ENCODE measurements around the gene STAB1.

STAB1 gene

GRCh38 chr3:52487788-52488691 lies 7.1 kb upstream of the STAB1 start:
- DNase-seq = no peak

- no peak for DNase-seq
Observed at GRCh38 chr3:52488746-52489145, 6.4 kb upstream of the STAB1 start.

- DNase-seq = no peak
Observed at GRCh38 chr3:52489453-52489852, 5.7 kb upstream of the STAB1 start.

GRCh38 chr3:52490035-52490938 lies 4.9 kb upstream of the STAB1 start:
- DNase-seq = no peak

GRCh38 chr3:52490939-52491526 lies 4.1 kb upstream of the STAB1 start:
- DNase-seq = no peak

DNA sequence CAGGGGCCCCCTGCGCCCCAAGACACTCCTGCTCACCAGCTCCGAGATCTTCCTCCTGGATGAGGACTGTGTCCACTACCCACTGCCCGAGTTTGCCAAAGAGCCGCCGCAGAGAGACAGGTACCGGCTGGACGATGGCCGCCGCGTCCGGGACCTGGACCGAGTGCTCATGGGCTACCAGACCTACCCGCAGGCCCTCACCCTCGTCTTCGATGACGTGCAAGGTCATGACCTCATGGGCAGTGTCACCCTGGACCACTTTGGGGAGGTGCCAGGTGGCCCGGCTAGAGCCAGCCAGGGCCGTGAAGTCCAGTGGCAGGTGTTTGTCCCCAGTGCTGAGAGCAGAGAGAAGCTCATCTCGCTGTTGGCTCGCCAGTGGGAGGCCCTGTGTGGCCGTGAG lies 3.1 kb upstream of the STAB1 start:
- DNase-seq = no peak

- DNase-seq = no peak
Observed at GRCh38 chr3:52493232-52494017, 1.7 kb upstream of the STAB1 start.

- no peak for DNase-seq
Observed at GRCh38 chr3:52494445-52494844, 693 bp upstream of the STAB1 start.

DNA sequence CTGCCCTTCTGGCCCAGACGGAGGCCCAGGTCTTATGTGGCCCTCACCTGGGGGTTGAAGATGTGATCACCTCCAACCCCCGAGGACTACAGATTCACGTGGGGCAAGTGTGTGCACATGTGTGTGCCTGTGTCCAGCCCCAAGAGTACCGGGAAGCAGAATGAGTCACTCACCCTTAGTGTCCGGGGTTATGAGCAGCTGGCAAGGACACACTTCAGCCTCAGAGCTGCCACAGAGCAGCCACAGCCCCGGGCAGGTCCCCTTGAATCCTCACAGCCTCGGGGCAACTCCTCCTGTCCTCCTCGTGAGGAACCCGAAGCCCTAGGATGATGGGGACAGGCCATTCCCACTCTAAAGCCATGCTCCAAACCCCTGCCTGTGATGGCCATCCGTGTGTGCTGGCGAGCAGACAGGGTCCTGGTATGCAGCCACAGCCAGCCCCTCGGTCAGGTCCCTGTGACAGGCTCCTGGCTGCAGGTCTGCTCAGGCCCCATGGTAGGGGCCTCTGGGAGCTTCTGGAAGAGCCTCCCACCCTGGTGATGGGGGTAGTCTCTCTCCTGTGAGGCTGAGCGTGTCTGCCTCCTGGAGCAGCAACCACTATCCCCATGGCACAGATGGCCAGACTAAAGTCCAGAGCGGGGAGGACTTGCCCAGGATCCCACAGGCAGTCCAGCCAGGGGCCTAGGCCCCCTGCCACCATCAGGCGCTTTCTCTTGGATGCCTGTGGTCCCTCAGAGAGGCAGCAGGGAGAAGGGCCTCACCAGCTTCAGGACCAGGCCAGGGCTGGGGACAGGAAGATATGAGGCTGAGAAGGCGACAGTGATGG lies 852 bp downstream of the STAB1 start:
- DNase-seq = no peak

DNA sequence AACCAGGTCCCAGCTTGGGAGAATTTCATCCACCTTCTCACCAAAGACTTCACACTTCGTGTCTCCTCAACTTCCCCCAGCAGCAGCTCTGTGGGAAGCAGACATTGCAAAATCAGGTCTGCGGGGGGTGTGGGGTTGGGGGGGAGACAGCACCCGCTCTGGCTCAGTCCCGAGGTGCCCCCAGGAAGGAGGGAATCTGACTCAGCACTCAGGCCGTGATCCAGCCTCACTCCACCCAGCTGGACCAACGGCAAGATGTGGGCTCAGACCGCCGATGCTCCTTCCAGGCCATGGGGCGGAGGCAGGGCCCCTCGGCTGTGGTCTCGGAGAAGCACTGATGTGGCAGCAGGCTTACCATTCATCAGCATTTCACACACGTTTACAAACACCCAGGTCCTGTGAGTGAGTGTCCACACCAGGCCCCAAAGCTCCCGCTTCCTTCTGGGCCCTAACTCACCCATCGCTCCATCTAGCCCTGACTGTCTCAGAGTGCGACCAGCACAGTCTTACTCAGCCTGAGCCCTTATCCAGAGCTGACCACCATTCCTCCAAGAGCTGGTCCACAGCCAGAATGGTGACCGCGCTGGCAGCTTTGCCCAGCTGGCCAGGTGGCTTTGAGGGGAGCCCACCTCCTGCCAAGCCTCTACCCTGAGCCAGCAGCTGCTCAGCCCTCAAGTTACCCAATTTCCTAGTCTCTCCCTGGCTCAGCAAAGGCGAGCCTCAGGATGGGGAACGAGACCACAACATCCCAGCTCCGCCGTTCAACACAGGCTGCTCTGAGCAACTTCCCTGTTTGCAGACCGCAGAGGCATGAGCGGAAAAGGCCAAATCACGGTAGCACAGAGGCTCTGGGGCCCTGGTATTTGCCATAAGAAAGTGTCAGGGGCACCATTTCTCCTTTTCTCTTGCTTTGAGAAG lies 3.3 kb downstream of the STAB1 start:
- no peak for DNase-seq

- DNase-seq = no peak
Observed at GRCh38 chr3:52501046-52501445, 5.9 kb downstream of the STAB1 start.

- DNase-seq = no peak
Observed at GRCh38 chr3:52502001-52502400, 6.9 kb downstream of the STAB1 start.

DNA sequence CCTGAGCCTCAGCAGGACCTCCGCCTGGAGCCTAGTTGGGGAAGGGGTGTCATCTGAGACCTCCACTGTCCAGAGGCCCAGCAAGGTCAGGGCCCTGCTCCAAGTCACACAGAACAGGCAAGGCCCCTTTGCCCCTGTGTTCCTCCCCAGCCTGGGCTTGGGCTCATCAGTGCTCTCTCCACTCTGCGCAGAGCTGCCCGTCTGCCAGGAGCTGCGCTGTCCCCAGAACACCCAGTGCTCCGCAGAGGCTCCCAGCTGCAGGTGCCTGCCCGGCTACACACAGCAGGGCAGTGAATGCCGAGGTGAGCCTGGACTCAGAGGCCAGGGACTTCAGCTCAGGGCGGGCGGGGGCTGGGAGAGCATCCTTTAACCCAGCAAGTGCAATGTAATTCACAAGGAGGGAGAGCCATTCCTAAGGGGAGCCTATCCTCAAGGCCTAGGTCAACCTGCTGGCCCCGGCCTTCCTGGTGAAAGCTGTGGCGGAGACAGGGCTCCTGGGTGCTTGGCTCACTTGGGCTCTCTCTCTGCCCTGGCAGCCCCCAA lies 7.7 kb downstream of the STAB1 start:
- no peak for DNase-seq

DNA sequence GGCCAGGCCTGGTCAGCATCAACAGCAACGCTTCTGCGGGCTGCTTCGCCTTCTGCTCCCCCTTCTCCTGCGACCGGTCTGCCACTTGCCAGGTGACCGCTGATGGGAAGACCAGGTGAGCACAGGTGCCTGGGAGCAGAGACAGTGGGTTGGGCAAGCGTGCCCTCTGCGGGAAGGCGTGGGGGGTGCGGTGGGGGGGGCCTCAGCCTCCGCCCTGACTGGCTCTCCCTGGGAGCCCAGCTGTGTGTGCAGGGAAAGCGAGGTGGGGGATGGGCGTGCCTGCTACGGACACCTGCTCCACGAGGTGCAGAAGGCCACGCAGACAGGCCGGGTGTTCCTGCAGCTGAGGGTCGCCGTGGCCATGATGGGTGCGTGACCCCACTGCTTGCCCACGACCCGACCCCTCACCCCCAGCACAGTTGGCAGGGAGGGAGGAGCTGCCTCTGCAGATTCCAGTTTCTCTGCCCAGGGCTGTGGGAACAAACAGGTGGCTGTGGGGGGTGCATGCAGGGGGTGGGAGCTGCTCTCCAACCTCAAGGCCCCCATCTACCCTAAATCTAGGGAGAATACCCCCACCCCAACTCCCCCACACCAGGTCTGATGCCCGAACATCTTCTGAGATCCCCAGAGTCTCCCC lies 8.8 kb downstream of the STAB1 start:
- DNase-seq = no peak

DNA sequence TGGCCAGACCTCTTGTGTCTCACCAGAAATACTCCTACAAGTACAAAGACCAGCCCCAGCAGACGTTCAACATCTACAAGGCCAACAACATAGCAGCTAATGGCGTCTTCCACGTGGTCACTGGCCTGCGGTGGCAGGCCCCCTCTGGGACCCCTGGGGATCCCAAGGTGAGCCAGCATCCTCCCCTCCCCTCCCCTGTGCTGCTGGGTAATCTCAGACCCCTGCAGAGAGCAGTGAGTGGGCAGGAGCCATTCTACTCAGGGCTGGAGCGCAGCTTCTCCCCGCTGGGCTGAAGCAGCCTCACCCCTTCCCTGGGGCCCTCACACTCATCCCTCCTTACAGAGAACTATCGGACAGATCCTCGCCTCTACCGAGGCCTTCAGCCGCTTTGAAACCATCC lies 9.8 kb downstream of the STAB1 start:
- DNase-seq = no peak

GRCh38 chr3:52506266-52506966 lies 11.3 kb downstream of the STAB1 start:
- DNase-seq = no peak

GRCh38 chr3:52507359-52507758 lies 12.2 kb downstream of the STAB1 start:
- no peak for DNase-seq

- no peak for DNase-seq
Observed at GRCh38 chr3:52509753-52510328, 14.7 kb downstream of the STAB1 start.

DNA sequence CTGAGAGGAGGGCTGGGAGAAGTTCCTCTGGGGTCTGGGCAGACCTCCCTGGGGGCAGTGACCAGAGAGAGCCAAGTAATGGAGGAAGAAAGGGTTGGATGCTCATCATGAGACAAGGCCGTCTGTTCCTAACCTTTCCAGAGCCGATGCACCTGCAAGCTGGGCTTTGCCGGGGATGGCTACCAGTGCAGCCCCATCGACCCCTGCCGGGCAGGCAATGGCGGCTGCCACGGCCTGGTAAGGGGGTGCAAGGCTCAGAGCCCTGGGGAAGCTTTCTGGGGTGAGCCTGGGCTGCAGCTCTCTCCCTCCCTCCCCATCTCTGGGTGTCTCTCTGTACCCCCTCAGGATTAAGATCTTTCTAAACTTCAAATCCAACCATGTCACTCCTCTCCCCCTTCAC lies 16.4 kb downstream of the STAB1 start:
- no peak for DNase-seq
